Caco-2 (cell line): Measurements from ENCODE around the gene KLK15. TPM values are rescaled to one million over a fixed set of nuclear protein-coding genes. Genes with fewer than 3 reads are reported as not detected.

Experiments used
- BruUV-seq: library from RNA; stranded (reverse); fragments of 400-500 nt; replicated peaks from 2 replicates; lab custom pipeline; 2021; lab: Mats Ljungman, UMichigan
- CTCF ChIA-PET: fragments of 300-600 bp; sonication (Branson Sonifier 250); formaldehyde crosslinking; loops from one replicate; lab custom pipeline; 2022; ENCODE audit warnings: antibody characterized with exemption; lab: Charles Lee
- POLR2A ChIA-PET: fragments of 300-600 bp; sonication (Branson Sonifier 250); formaldehyde crosslinking; loops from one replicate; lab custom pipeline; 2022; ENCODE audit warnings: antibody characterized with exemption; lab: Charles Lee
- DNase-seq, 2 experiments: peaks; one replicate each; pipeline versions ENCODE4 v3.0.0 to v3.0.0-alpha.2; 2020 to 2022
- H3K27me3 ChIP-seq: replicated peaks from 2 replicates; pipeline ENCODE4 v1.6.0; 2011; ENCODE audit warnings: low read length; ENCODE audit not compliant: control insufficient read depth, insufficient read depth
- H3K36me3 ChIP-seq: 2 replicates; pipeline ENCODE4 v1.5.1; 2011; ENCODE audit warnings: low read length; ENCODE audit not compliant: control insufficient read depth, insufficient read depth
- H3K4me1 ChIP-seq: fragments of 250-450 bp; sonication (Bioruptor Pico); 2 replicates; pipeline ENCODE4 v1.5.1; 2020; ENCODE audit warnings: mild to moderate bottlenecking
- H3K4me3 ChIP-seq: 2 replicates; pipeline ENCODE4 v1.5.1; 2011; ENCODE audit warnings: low read depth, mild to moderate bottlenecking, control low read depth, low read length
- H3K9me3 ChIP-seq: fragments of 250-450 bp; sonication (Bioruptor Pico); 2 replicates; pipeline ENCODE4 v1.5.1; 2020; ENCODE audit warnings: mild to moderate bottlenecking, moderate library complexity
- H3K27ac Mint-ChIP-seq: one replicate; pipeline ENCODE4 v1.8.0; 2022; ENCODE audit warnings: mixed read lengths; ENCODE audit not compliant: unreplicated experiment
- H3K27me3 Mint-ChIP-seq: one replicate; pipeline ENCODE4 v1.8.0; 2022; ENCODE audit warnings: mixed read lengths; ENCODE audit not compliant: insufficient read depth, unreplicated experiment
- H3K36me3 Mint-ChIP-seq: one replicate; pipeline ENCODE4 v1.8.0; 2022; ENCODE audit warnings: mild to moderate bottlenecking, mixed read lengths; ENCODE audit not compliant: insufficient read depth, unreplicated experiment
- H3K4me1 Mint-ChIP-seq: one replicate; pipeline ENCODE4 v1.8.0; 2022; ENCODE audit warnings: low read depth, mixed read lengths; ENCODE audit not compliant: unreplicated experiment
- H3K4me3 Mint-ChIP-seq: one replicate; pipeline ENCODE4 v1.8.0; 2022; ENCODE audit warnings: mild to moderate bottlenecking, moderate library complexity, mixed read lengths; ENCODE audit not compliant: unreplicated experiment
- H3K9me3 Mint-ChIP-seq: one replicate; pipeline ENCODE4 v1.8.0; 2022; ENCODE audit warnings: mixed read lengths; ENCODE audit not compliant: unreplicated experiment
- CTCF ChIP-seq, 2 experiments: fragments of 200-600 bp in 1 of 2; IDR thresholded peaks; 1 replicate in 1 of 2; 2 replicates in 1 of 2; pipeline versions ENCODE4 v1.5.1 to v1.8.0; 2011 to 2022; ENCODE audit warnings: antibody characterized with exemption in 1 of 2, control low read depth in 1 of 2, inconsistent platforms in 1 of 2, low read depth in 1 of 2, low read length in 1 of 2, mild to moderate bottlenecking in 1 of 2, moderate library complexity in 1 of 2; ENCODE audit not compliant: insufficient read depth in 1 of 2, severe bottlenecking in 1 of 2, unreplicated experiment in 1 of 2
- intact Hi-C: fragments of 100-400 bp; cut with micrococcal nuclease; formaldehyde crosslinking; loops from one replicate; pipeline ENCODE4 v1.10.0; 2022; ENCODE audit not compliant: unreplicated experiment
- total RNA-seq: library from RNA; stranded (reverse); gene quantifications from 2 replicates; pipeline ENCODE4 v1.2.3, GENCODE V29; 2022

KLK15 gene
- total RNA-seq, 1 experiment from 2014 or later: not detected

- BruUV-seq: no TSS peak
- ChIA-PET POLR2A (no interaction called here), CTCF (no interaction called here)
- intact Hi-C loops: no loop called here
- Mint-ChIP-seq H3K27ac (no peak overlapping the region), H3K4me3 (no peak overlapping the region), H3K4me1 (peaks cover 6% of the 10 kb centered on the region), H3K36me3 (peaks cover 11% of the 10 kb centered on the region), H3K9me3 (peaks cover 10% of the 10 kb centered on the region), H3K27me3 (peaks cover 15% of the 10 kb centered on the region)
- H3K9me3 ChIP-seq: peaks cover 3% of the 10 kb centered on the region; the same call in 1 of the 2 replicates
- TF ChIP-seq CTCF (IDR thresholded peaks at IDR 0.05; ENCODE audit: insufficient read depth in 1 of 2, low read depth in 1 of 2, low read length in 1 of 2, severe bottlenecking in 1 of 2, unreplicated experiment in 1 of 2): no peak
- DNase-seq: no peak
- H3K36me3 ChIP-seq: no peaks in the 10 kb centered on the region
- H3K27me3 ChIP-seq: no peaks in the 10 kb centered on the region
- H3K4me1 ChIP-seq: peaks cover 4% of the 10 kb centered on the region; the same call in 1 of the 2 replicates
- H3K4me3 ChIP-seq: no peak overlapping the region
These were observed 4.9 kb upstream of the KLK15 start for GRCh38 chr19:50838239-50838638.

- CTCF ChIA-PET: no interaction called here
- peaks cover 10% of the 10 kb centered on the region for H3K9me3 Mint-ChIP-seq
- H3K36me3 Mint-ChIP-seq: peaks cover 11% of the 10 kb centered on the region
- H3K36me3 ChIP-seq: no peaks in the 10 kb centered on the region
- H3K9me3 ChIP-seq: no peaks in the 10 kb centered on the region
- no peak for DNase-seq
- peaks cover 14% of the 10 kb centered on the region for H3K27me3 Mint-ChIP-seq
- peaks cover 6% of the 10 kb centered on the region for H3K4me1 Mint-ChIP-seq
- no TSS peak for BruUV-seq
- H3K4me3 Mint-ChIP-seq: no peak overlapping the region
- H3K27ac Mint-ChIP-seq: peak overlapping the region; percentile 3
- POLR2A ChIA-PET: no interaction called here
- H3K4me3 ChIP-seq: no peak overlapping the region
- intact Hi-C loops: no loop called here
- peaks cover 4% of the 10 kb centered on the region; the same call in 1 of the 2 replicates for H3K4me1 ChIP-seq
- no peak for TF ChIP-seq CTCF (IDR thresholded peaks at IDR 0.05; ENCODE audit: insufficient read depth in 1 of 2, low read depth in 1 of 2, low read length in 1 of 2, severe bottlenecking in 1 of 2, unreplicated experiment in 1 of 2)
- no peaks in the 10 kb centered on the region for H3K27me3 ChIP-seq
These were observed 3.9 kb upstream of the KLK15 start for GRCh38 chr19:50837300-50837699.

- H3K4me3 ChIP-seq: no peak overlapping the region
- Mint-ChIP-seq H3K4me1 (peaks cover 6% of the 10 kb centered on the region), H3K27ac (peak overlapping the region; percentile 86), H3K9me3 (peaks cover 8% of the 10 kb centered on the region), H3K4me3 (peak overlapping the region; percentile 91), H3K36me3 (peaks cover 14% of the 10 kb centered on the region), H3K27me3 (peaks cover 14% of the 10 kb centered on the region)
- ChIA-PET POLR2A (no interaction called here), CTCF (no interaction called here)
- H3K27me3 ChIP-seq: no peaks in the 10 kb centered on the region
- peaks cover 4% of the 10 kb centered on the region; the same call in 1 of the 2 replicates for H3K4me1 ChIP-seq
- BruUV-seq: no TSS peak
- H3K9me3 ChIP-seq: no peaks in the 10 kb centered on the region
- DNase-seq: no peak
- TF ChIP-seq CTCF (IDR thresholded peaks at IDR 0.05; ENCODE audit: insufficient read depth in 1 of 2, low read depth in 1 of 2, low read length in 1 of 2, severe bottlenecking in 1 of 2, unreplicated experiment in 1 of 2): no peak
- no peaks in the 10 kb centered on the region for H3K36me3 ChIP-seq
- intact Hi-C loops: no loop called here
These were observed 3.3 kb upstream of the KLK15 start for GRCh38 chr19:50836543-50837195.
